K562 (cell line): ENCODE data around the gene OTUD5. TPM values are rescaled to one million over a fixed set of nuclear protein-coding genes. Genes with fewer than 3 reads are reported as not detected.
A peak's percentile ranks its signal among the peaks of the same experiment; 100 is the strongest.

Experiments
- ATAC-seq: fragments of 200-7000 bp; cut with Tn5 transposase; 3 replicates; pipeline ENCODE4 v1.9.1; 2020; ENCODE audit warnings: moderate library complexity
- BruUV-seq: library from RNA; stranded (reverse); fragments of 400-500 nt; replicated peaks from 2 replicates; lab custom pipeline; 2021; lab: Mats Ljungman, UMichigan
- CTCF ChIA-PET: fragments of 300-600 bp; formaldehyde crosslinking; extraction: SDS; loops from one replicate; lab custom pipeline; 2021; ENCODE audit warnings: low intra/inter-chr PET ratio; lab: Yijun Ruan, JAX
- POLR2A ChIA-PET: fragments of 300-600, 350-650 bp; sonication (Branson Sonifier 250); formaldehyde crosslinking; extraction: SDS; loops from one replicate; lab custom pipeline; 2021; ENCODE audit warnings: antibody characterized with exemption, inconsistent platforms; lab: Yijun Ruan, JAX
- DNase-seq, 4 experiments: peaks; one replicate each; pipeline versions ENCODE4 v3.0.0 to v3.0.0-alpha.2; 2011 to 2018; ENCODE audit warnings: low spot score in 3 of 4, mixed read lengths in 3 of 4; ENCODE audit errors: extremely low read depth in 1 of 4
- FAIRE-seq: peaks from 2 replicates; lab custom pipeline; 2011; peaks lifted over from hg19 to GRCh38; lab: Jason Lieb, UNC
- H2AFZ ChIP-seq: 2 replicates; pipeline ENCODE4 v1.6.0; 2011; ENCODE audit warnings: low read depth, low read length, control low read depth, inconsistent platforms
- H3K27ac ChIP-seq: fragments of 200-600 bp; 3 replicates; pipeline ENCODE4 v1.8.0; 2011; ENCODE audit warnings: low read depth, mild to moderate bottlenecking, control low read depth, inconsistent platforms, low read length, moderate library complexity, mixed read lengths; ENCODE audit errors: extremely low read depth
- H3K27me3 ChIP-seq, 2 experiments: fragments of 300-600 bp in 1 of 2; 2 replicates in 1 of 2; 3 replicates in 1 of 2; pipeline versions ENCODE4 v1.6.0 to v1.8.0; 2011; ENCODE audit warnings: inconsistent platforms in 2 of 2, low read length in 2 of 2, mild to moderate bottlenecking in 1 of 2, mixed read lengths in 1 of 2, moderate library complexity in 1 of 2; ENCODE audit not compliant: control insufficient read depth in 2 of 2, insufficient read depth in 2 of 2
- H3K36me3 ChIP-seq: fragments of 300-600 bp; 3 replicates; pipeline ENCODE4 v1.8.0; 2011; ENCODE audit warnings: mild to moderate bottlenecking, low read length, inconsistent platforms; ENCODE audit not compliant: control insufficient read depth, insufficient read depth
- H3K4me1 ChIP-seq, 2 experiments: fragments of 200-600 bp in 1 of 2; replicated peaks in 1 of 2; 2 replicates in 1 of 2; 3 replicates in 1 of 2; pipeline versions ENCODE4 v1.5.1 to v1.8.0; 2011; ENCODE audit warnings: inconsistent platforms in 2 of 2, low read length in 2 of 2, mild to moderate bottlenecking in 1 of 2, mixed read lengths in 1 of 2, moderate library complexity in 1 of 2; ENCODE audit not compliant: control insufficient read depth in 2 of 2, insufficient read depth in 2 of 2
- H3K4me2 ChIP-seq: 2 replicates; pipeline ENCODE4 v1.6.1; 2011; ENCODE audit warnings: low read length, control low read depth, inconsistent platforms, mixed read lengths; ENCODE audit not compliant: insufficient read depth
- H3K4me3 ChIP-seq: fragments of 200-600 bp; sonication (generic), shearing (Covaris generic); 2 replicates; pipeline ENCODE4 v1.5.1; 2016; ENCODE audit warnings: control low read depth, inconsistent platforms
- H3K79me2 ChIP-seq: fragments of 200-600 bp; 3 replicates; pipeline ENCODE4 v1.8.0; 2011; ENCODE audit warnings: low read length, inconsistent platforms; ENCODE audit not compliant: control insufficient read depth, insufficient read depth
- H3K9ac ChIP-seq, 2 experiments: 2 replicates each; pipeline versions ENCODE4 v1.6.0 to v1.6.1; 2011; ENCODE audit warnings: low read depth in 2 of 2, low read length in 2 of 2, control low read depth in 1 of 2, inconsistent platforms in 1 of 2, mild to moderate bottlenecking in 1 of 2, mixed read lengths in 1 of 2; ENCODE audit not compliant: insufficient read depth in 1 of 2
- H3K9me1 ChIP-seq: one replicate; pipeline ENCODE4 v1.6.0; 2011; ENCODE audit warnings: inconsistent platforms, mild to moderate bottlenecking, low read length, moderate library complexity; ENCODE audit not compliant: control insufficient read depth, insufficient read depth
- H3K9me3 ChIP-seq: replicated peaks from 2 replicates; pipeline ENCODE4 v1.5.1; 2011; ENCODE audit warnings: low read depth, low read length, inconsistent platforms; ENCODE audit not compliant: control insufficient read depth, insufficient read depth
- H4K20me1 ChIP-seq: replicated peaks from 2 replicates; pipeline ENCODE4 v1.6.1; 2011; ENCODE audit warnings: low read length, inconsistent platforms, mixed read lengths; ENCODE audit not compliant: control insufficient read depth, insufficient read depth
- MXI1 ChIP-seq: IDR thresholded peaks from 2 replicates; pipeline ENCODE4 v1.6.1; 2011; ENCODE audit warnings: low read depth, mild to moderate bottlenecking, improper control_type of control experiment, low read length
- RBBP5 ChIP-seq: fragments of 200-600 bp; sonication (generic); IDR thresholded peaks from 2 replicates; pipeline ENCODE4 v1.6.1; 2012; ENCODE audit warnings: borderline replicate concordance, mild to moderate bottlenecking, low read length, control low read depth, inconsistent platforms; ENCODE audit not compliant: insufficient read depth, poor library complexity, severe bottlenecking
- SFPQ ChIP-seq: fragments of 200-400 bp; formaldehyde crosslinking; IDR thresholded peaks from 2 replicates; pipeline ENCODE4 v1.6.1; 2017; ENCODE audit warnings: mild to moderate bottlenecking, low read depth, low read length, moderate library complexity
- SNAPC5 ChIP-seq: fragments of 250-450 bp; sonication (Bioruptor Pico); IDR thresholded peaks from 2 replicates; pipeline ENCODE4 v1.8.0; 2021; ENCODE audit warnings: moderate library complexity, mild to moderate bottlenecking, inconsistent platforms
- SOX6 ChIP-seq: fragments of 450-650 bp; IDR thresholded peaks from 2 replicates; pipeline ENCODE4 v1.6.1; 2014; ENCODE audit warnings: mild to moderate bottlenecking
- TEAD2 ChIP-seq: fragments of 450-650 bp; IDR thresholded peaks from 2 replicates; pipeline ENCODE4 v1.6.1; 2016; ENCODE audit warnings: missing genetic modification characterization, control low read depth, missing compliant biosample characterization
- TFAP4 ChIP-seq: sonication (generic); formaldehyde crosslinking; IDR thresholded peaks from 2 replicates; pipeline ENCODE4 v1.8.0; 2022; ENCODE audit warnings: missing genetic modification reagents, mild to moderate bottlenecking, moderate library complexity, borderline replicate concordance
- USF1 ChIP-seq: sonication (generic); formaldehyde crosslinking; IDR thresholded peaks from 2 replicates; pipeline ENCODE4 v1.9.0; 2022; ENCODE audit warnings: mild to moderate bottlenecking, missing genetic modification reagents
- XRCC4 ChIP-seq: IDR thresholded peaks from one replicate; pipeline ENCODE4 v1.6.1; 2011; ENCODE audit not compliant: insufficient read depth, insufficient read length; ENCODE audit errors: extremely low read depth
- ZBED1 ChIP-seq: IDR thresholded peaks from 2 replicates; pipeline ENCODE4 v1.6.1; 2014
- ZKSCAN1 ChIP-seq: fragments of 150-350 bp; IDR thresholded peaks from 2 replicates; pipeline ENCODE4 v1.6.1; 2016; ENCODE audit warnings: low read depth, low read length
- WGBS: fragments of 100-300 bp; shearing (Covaris generic); methylation state at CpG from one replicate; pipeline ENCODE4 v1.1.6; 2016; ENCODE audit warnings: low coverage, mixed read lengths; ENCODE audit not compliant: insufficient coverage; ENCODE audit errors: missing lambda C conversion rate; 5-methylcytosine and 5-hydroxymethylcytosine counted together
- in situ Hi-C: fragments of 300-500 bp; cut with MboI; formaldehyde crosslinking; loops from 4 replicates; pipeline ENCODE4 v1.15.0; 2018; ENCODE audit warnings: inconsistent platforms, mixed read lengths
- intact Hi-C: fragments of 100-400 bp; cut with micrococcal nuclease; formaldehyde crosslinking; loops from 2 replicates; pipeline ENCODE4 v1.14.2; 2022
- polyA plus RNA-seq, 8 experiments: library from polyadenylated mRNA; depleted of rRNA in 4 of 8; stranded (reverse) in 5 of 8; unstranded in 3 of 8; fragments of >200 nt; fragmentation: Nextera tagmentation in 2 of 8; fragmentation: Illumina TruSeq in 1 of 8; extraction: Ambion mirVana in 2 of 8; extraction: Trizol in 1 of 8; gene quantifications; 2 replicates each; pipeline versions ENCODE4 v1.2.1 to v1.2.3, GENCODE V29; 2011 to 2014; ENCODE audit warnings: inconsistent platforms in 1 of 8, missing spikeins in 1 of 8
- total RNA-seq, 7 experiments: library from RNA; depleted of rRNA in 6 of 7; stranded (reverse); fragments of >200 nt in 6 of 7; fragmentation: Illumina TruSeq in 2 of 7; extraction: Trizol in 2 of 7; gene quantifications; 2 replicates each; pipeline versions ENCODE4 v1.2.1 to v1.2.3, GENCODE V29; 2011 to 2021; ENCODE audit warnings: low replicate concordance in 1 of 7

OTUD5 gene
- total and polyA plus RNA-seq, 9 of the 15 experiments (the other 6 are each of a cell fraction or from before 2014, with no cell fraction given) = 3.6 to 102 (median 59.0) TPM

- TF ChIP-seq SFPQ (no peak), TFAP4 (CRISPR knock-in tag) (0 out of 2 replicates have a peak, but pooled peaks have one; percentile 32), USF1 (CRISPR knock-in tag) (peak; percentile 32; the same call in 1 of the 2 replicates)
These were observed 37.3 kb downstream of the OTUD5 start (continued) for GRCh38 chrX:48919947-48920717.

GRCh38 chrX:48919360-48919841, 38.0 kb downstream of the OTUD5 start:
- CTCF ChIA-PET = no interaction called here
- ATAC-seq = peak; percentile 25
- H3K27ac ChIP-seq = peak overlapping the region; percentile 77
- in situ Hi-C loops (no loop called here), intact Hi-C loops (loop anchor here (1.0 to 10.0 kb wide), 2 partner anchors 18 to 285 kb away; no protein-coding TSS in a partner anchor)
- peak overlapping the region; percentile 54 for H2AFZ ChIP-seq
- under 1% methylated on average over 15 of the region's 15 CpGs for WGBS
- DNase-seq = peak in 1 of 4 experiments; percentile 19
- peak overlapping the region; percentile 89 for H3K4me3 ChIP-seq
- no peaks in the 10 kb centered on the region for H3K9me1 ChIP-seq
- POLR2A ChIA-PET = interaction anchor here (1.0 kb wide), 1 partner anchor 18 kb away, joined by 4 read pairs; no protein-coding TSS in a partner anchor
- H3K9me3 ChIP-seq = no peaks in the 10 kb centered on the region
- peaks cover 28% of the 10 kb centered on the region for H4K20me1 ChIP-seq
- peaks cover 29 to 34% of the 10 kb centered on the region in 2 experiments; a peak in 4 of 5 replicates for H3K4me1 ChIP-seq
- peaks cover 62% of the 10 kb centered on the region for H3K36me3 ChIP-seq
- H3K79me2 ChIP-seq = peaks cover 61% of the 10 kb centered on the region
- peak overlapping the region; percentile 59 to 90 for H3K9ac ChIP-seq
- TF ChIP-seq TEAD2 (tag) (0 out of 2 replicates have a peak, but pooled peaks have one; percentile 13), XRCC4 (no peak), SOX6 (0 out of 2 replicates have a peak, but pooled peaks have one; percentile 10), SNAPC5 (CRISPR knock-in tag) (no peak), RBBP5 (peak; percentile 23), ZKSCAN1 (no peak), MXI1 (0 out of 2 replicates have a peak, but pooled peaks have one; percentile 6), ZBED1 (no peak)
- no peak for FAIRE-seq
- H3K4me2 ChIP-seq = peak overlapping the region; percentile 97
- no peaks in the 10 kb centered on the region; a peak in 1 of 5 replicates for H3K27me3 ChIP-seq
- BruUV-seq = TSS peak; percentile 76
